Chondrocyte (in vitro differentiated cells): ENCODE results near the gene CYLD. TPM values are rescaled to one million over a fixed set of nuclear protein-coding genes. Genes with fewer than 3 reads are reported as not detected.

ENCODE experiments used
- DNase-seq: peaks from one replicate; pipeline ENCODE4 v3.0.0; 2021; ENCODE audit warnings: mixed read lengths, low spot score
- H3K27ac Mint-ChIP-seq: one replicate; pipeline ENCODE4 v1.8.0; 2021; ENCODE audit warnings: mild to moderate bottlenecking, moderate library complexity, mixed read lengths; ENCODE audit not compliant: unreplicated experiment
- H3K27me3 Mint-ChIP-seq: 2 replicates; pipeline ENCODE4 v1.8.0; 2021; ENCODE audit warnings: low read depth, mixed read lengths
- H3K36me3 Mint-ChIP-seq: 2 replicates; pipeline ENCODE4 v1.8.0; 2021; ENCODE audit warnings: low read depth, mixed read lengths
- H3K4me1 Mint-ChIP-seq: 2 replicates; pipeline ENCODE4 v1.8.0; 2021; ENCODE audit warnings: low read depth, mild to moderate bottlenecking, mixed read lengths
- H3K4me3 Mint-ChIP-seq: one replicate; pipeline ENCODE4 v1.8.0; 2021; ENCODE audit warnings: mild to moderate bottlenecking, moderate library complexity, mixed read lengths; ENCODE audit not compliant: unreplicated experiment
- H3K9me3 Mint-ChIP-seq: 2 replicates; pipeline ENCODE4 v1.8.0; 2021; ENCODE audit warnings: low read depth, mixed read lengths
- total RNA-seq: library from RNA; stranded (reverse); gene quantifications from 3 replicates; pipeline ENCODE4 v1.2.1, GENCODE V29; 2021
- TF ChIP-seq, protein P1 (sequence below): fragments of 200-600 bp; sonication (generic); IDR thresholded peaks from 2 replicates; pipeline ENCODE4 v1.5.0; 2021; ENCODE audit warnings: antibody characterized with exemption, mild to moderate bottlenecking, moderate library complexity

The CYLD gene
- total RNA-seq, 1 donor from 2014 or later, result 35.8 TPM

DNA sequence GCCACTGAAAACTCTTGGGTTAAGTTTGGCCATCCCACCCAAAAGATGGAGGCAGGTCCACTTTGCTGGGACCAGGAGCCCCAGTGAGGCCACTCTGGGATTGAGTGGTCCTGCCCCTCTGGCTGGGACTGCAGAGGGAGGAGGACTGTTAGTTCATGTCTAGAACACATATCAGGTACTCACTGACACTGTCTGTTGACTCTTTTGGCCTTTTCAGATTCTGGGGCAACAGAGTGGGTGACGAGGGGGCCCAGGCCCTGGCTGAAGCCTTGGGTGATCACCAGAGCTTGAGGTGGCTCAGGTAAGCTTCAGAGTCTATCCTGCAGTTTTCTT, 19.5 kb upstream of the CYLD start:
- TF ChIP-seq, protein P1, sequence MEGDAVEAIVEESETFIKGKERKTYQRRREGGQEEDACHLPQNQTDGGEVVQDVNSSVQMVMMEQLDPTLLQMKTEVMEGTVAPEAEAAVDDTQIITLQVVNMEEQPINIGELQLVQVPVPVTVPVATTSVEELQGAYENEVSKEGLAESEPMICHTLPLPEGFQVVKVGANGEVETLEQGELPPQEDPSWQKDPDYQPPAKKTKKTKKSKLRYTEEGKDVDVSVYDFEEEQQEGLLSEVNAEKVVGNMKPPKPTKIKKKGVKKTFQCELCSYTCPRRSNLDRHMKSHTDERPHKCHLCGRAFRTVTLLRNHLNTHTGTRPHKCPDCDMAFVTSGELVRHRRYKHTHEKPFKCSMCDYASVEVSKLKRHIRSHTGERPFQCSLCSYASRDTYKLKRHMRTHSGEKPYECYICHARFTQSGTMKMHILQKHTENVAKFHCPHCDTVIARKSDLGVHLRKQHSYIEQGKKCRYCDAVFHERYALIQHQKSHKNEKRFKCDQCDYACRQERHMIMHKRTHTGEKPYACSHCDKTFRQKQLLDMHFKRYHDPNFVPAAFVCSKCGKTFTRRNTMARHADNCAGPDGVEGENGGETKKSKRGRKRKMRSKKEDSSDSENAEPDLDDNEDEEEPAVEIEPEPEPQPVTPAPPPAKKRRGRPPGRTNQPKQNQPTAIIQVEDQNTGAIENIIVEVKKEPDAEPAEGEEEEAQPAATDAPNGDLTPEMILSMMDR, result no peak
- peaks cover 13% of the 10 kb centered on the region for H3K9me3 Mint-ChIP-seq
- no peak overlapping the region for H3K4me3 Mint-ChIP-seq
- no peak for DNase-seq
- no peak overlapping the region for H3K27ac Mint-ChIP-seq
- H3K4me1 Mint-ChIP-seq, result no peaks in the 10 kb centered on the region
- peaks cover 5% of the 10 kb centered on the region for H3K36me3 Mint-ChIP-seq
- peaks cover 12% of the 10 kb centered on the region for H3K27me3 Mint-ChIP-seq

DNA sequence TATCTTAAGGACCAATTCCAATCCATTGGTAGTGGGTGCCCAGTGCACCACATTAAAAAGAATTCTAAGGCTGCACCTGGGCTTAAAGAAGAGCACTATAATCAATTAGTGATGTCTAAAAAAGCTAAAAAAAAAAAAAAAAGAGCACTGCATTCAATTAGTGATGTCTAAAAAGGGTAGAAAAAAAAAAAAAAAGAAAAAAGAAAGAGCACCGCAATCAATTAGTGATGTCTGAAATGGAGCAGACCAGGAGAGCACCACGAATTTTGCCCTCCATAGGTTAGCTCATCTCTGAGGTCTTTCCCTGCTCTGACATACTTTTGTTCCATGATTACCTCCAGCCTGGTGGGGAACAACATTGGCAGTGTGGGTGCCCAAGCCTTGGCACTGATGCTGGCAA, 18.9 kb upstream of the CYLD start:
- peaks cover 13% of the 10 kb centered on the region for H3K9me3 Mint-ChIP-seq
- no peak for DNase-seq
- TF ChIP-seq, protein P1, result no peak
- peaks cover 12% of the 10 kb centered on the region for H3K27me3 Mint-ChIP-seq
- peaks cover 5% of the 10 kb centered on the region for H3K36me3 Mint-ChIP-seq
- no peaks in the 10 kb centered on the region for H3K4me1 Mint-ChIP-seq
- no peak overlapping the region for H3K4me3 Mint-ChIP-seq
- H3K27ac Mint-ChIP-seq, result no peak overlapping the region

DNA sequence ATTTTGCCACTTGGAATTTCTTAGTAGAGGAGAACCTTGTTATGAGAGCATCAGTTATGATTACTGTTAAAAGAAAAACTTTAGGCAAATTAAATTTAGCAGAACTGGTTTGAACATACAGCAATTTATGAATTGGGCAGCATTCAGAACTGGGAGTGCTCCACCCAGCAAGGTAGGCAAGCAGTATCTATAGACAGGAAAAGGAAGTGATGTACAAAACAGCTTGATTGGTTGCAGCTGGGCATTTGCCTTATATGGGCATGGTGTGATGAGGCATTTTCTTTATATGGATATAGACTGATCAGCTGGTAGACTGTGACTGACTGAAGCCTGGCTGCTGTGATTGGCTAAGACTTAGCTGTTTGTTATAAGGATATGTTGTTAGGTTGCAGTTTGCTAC, 17.6 kb upstream of the CYLD start:
- TF ChIP-seq, protein P1, result no peak
- Mint-ChIP-seq H3K4me1 (no peaks in the 10 kb centered on the region), H3K9me3 (peaks cover 13% of the 10 kb centered on the region), H3K27ac (no peak overlapping the region), H3K27me3 (peaks cover 3% of the 10 kb centered on the region), H3K36me3 (peaks cover 3% of the 10 kb centered on the region), H3K4me3 (no peak overlapping the region)
- no peak for DNase-seq

DNA sequence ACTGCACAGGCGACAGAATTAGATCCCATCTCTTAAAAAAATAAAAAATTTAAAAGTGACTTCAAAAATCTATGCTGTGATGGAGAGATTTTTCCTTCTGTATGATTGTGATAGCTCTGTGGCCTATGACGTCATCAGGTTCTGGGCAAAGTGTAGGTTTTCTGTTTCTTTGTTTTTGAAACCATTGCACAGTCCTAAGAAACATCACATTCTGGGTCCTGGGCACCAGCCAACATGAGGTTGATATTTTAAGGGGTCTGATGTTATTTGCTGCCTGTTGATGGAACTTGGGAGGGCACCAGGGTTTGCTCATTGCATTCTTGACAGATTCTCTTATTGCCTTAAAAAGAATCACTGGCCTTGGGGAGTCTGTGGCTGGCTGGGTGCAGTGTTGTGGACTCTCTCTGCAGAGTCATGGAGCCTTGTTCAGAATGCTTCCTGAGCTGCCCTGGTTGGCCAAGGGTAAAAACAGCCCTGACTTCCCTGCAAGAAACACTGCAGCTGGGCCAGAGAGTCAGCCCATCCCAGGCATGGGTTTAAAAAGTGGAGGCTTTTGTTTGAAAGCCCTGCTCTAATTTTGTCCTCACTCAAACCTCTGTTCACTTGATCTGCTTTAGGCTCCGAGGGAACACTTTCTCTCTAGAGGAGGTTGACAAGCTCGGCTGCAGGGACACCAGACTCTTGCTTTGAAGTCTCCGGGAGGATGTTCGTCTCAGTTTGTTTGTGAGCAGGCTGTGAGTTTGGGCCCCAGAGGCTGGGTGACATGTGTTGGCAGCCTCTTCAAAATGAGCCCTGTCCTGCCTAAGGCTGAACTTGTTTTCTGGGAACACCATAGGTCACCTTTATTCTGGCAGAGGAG, 10.5 kb upstream of the CYLD start:
- Mint-ChIP-seq H3K27ac (no peak overlapping the region), H3K9me3 (no peaks in the 10 kb centered on the region), H3K27me3 (peaks cover 5% of the 10 kb centered on the region), H3K36me3 (no peaks in the 10 kb centered on the region), H3K4me3 (no peak overlapping the region), H3K4me1 (peaks cover 7% of the 10 kb centered on the region)
- DNase-seq, result no peak
- TF ChIP-seq, protein P1, result no peak

DNA sequence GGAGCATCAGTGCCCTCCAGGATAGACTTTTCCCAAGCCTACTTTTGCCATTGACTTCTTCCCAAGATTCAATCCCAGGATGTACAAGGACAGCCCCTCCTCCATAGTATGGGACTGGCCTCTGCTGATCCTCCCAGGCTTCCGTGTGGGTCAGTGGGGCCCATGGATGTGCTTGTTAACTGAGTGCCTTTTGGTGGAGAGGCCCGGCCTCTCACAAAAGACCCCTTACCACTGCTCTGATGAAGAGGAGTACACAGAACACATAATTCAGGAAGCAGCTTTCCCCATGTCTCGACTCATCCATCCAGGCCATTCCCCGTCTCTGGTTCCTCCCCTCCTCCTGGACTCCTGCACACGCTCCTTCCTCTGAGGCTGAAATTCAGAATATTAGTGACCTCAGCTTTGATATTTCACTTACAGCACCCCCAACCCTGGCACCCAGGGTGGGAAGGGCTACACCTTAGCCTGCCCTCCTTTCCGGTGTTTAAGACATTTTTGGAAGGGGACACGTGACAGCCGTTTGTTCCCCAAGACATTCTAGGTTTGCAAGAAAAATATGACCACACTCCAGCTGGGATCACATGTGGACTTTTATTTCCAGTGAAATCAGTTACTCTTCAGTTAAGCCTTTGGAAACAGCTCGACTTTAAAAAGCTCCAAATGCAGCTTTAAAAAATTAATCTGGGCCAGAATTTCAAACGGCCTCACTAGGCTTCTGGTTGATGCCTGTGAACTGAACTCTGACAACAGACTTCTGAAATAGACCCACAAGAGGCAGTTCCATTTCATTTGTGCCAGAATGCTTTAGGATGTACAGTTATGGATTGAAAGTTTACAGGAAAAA, 9.7 kb upstream of the CYLD start:
- no peaks in the 10 kb centered on the region for H3K36me3 Mint-ChIP-seq

More for the DNA sequence above, 9.7 kb upstream of the CYLD start:
- DNase-seq, result no peak
- no peaks in the 10 kb centered on the region for H3K9me3 Mint-ChIP-seq
- peak overlapping the region; percentile 42 for H3K27ac Mint-ChIP-seq
- H3K4me3 Mint-ChIP-seq, result no peak overlapping the region
- TF ChIP-seq, protein P1, result no peak
- H3K27me3 Mint-ChIP-seq, result peaks cover 13% of the 10 kb centered on the region
- peaks cover 7% of the 10 kb centered on the region for H3K4me1 Mint-ChIP-seq
